Rectal smooth muscle tissue (tissue), 1 donor: Measurements from ENCODE around the gene PCDHGB5.
"Not testable (repeated sequence)": the region's sequence is repeated elsewhere in the genome, so short reads cannot be mapped to it uniquely, and the experiment has no call there.

Experiments used
- H3K27ac ChIP-seq: one replicate; pipeline ENCODE4 v1.7.0; 2013; ENCODE audit warnings: low read depth, low read length, inconsistent platforms
- H3K27me3 ChIP-seq: one replicate; pipeline ENCODE4 v1.7.0; 2013; ENCODE audit warnings: low read length; ENCODE audit not compliant: control insufficient read depth, insufficient read depth
- H3K36me3 ChIP-seq: one replicate; pipeline ENCODE4 v1.7.0; 2013; ENCODE audit warnings: low read length; ENCODE audit not compliant: control insufficient read depth, insufficient read depth
- H3K4me1 ChIP-seq: one replicate; pipeline ENCODE4 v1.7.0; 2013; ENCODE audit warnings: low read length; ENCODE audit not compliant: control insufficient read depth, insufficient read depth
- H3K4me3 ChIP-seq: one replicate; pipeline ENCODE4 v1.7.0; 2013; ENCODE audit warnings: low read length
- H3K9ac ChIP-seq: one replicate; pipeline ENCODE4 v1.7.0; 2013; ENCODE audit warnings: low read length

The PCDHGB5 gene

DNA sequence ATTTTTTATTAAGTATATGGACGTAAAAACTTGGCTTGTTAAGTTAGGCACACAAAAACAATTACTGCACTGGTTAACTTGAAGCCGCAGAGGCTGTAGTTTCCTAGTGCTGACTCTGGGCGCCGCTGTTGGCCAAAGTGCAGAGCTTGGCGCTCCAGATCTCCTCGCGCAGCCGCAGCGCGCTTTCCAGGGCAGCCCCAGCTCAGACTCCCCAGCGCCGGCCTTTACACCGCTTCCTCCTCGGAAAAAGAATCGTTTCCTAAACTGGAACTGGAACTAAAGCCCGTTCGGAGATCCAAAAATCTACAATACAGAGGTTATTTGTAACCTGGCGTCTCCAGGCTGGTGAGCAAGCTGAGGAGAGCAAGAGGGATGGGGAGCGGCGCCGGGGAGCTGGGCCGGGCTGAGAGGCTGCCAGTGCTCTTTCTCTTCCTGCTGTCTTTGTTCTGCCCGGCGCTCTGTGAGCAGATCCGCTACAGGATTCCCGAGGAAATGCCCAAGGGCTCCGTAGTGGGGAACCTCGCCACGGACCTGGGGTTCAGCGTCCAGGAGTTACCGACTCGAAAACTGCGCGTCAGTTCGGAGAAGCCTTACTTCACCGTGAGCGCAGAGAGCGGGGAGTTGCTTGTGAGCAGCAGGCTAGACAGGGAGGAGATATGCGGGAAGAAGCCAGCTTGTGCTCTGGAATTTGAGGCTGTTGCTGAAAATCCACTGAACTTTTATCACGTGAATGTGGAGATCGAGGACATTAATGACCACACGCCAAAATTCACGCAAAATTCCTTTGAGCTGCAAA lies at the start of gene PCDHGB5:
Gene PCDHGB5 (plus strand): TSS at position 192 of the 796 bp plus-strand sequence. CDS start 181 bp downstream, at position 373.
- not testable (repeated sequence) for H3K27me3 ChIP-seq

DNA sequence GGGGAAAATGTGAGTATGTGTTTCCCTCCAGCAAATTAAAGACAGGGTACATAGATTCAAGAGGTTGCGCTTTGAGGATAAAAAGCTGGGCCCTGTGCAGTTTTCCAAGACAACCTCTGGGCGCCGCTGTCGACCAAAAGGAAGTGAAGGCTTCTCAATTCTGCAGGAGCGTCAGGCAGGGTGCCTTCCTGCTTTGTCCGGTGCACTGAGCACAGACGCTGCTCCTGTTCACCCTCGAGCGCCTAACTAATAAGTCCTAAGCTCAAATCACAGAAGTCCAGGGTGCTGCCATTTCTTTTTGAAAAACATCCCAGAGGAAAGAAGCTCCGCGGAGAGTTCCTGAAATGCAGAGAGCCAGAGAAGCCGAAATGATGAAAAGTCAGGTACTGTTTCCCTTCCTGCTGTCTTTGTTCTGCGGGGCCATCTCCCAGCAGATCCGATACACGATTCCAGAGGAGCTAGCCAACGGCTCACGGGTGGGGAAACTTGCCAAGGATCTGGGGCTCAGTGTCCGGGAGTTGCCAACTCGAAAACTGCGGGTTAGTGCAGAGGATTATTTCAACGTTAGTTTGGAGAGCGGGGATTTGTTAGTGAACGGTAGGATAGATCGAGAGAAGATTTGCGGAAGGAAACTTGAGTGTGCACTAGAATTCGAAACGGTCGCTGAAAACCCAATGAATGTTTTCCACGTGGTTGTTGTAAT lies 47.7 kb upstream of the PCDHGB5 start, which contains the start of gene PCDHGB1:
Gene PCDHGB1 (plus strand): TSS at position 183 of the 703 bp plus-strand sequence. CDS start 162 bp downstream, at position 345.
- H3K4me3 ChIP-seq: peak within 1 kb of the TSS; percentile 52
- no peak within 1 kb of the TSS for H3K9ac ChIP-seq
- H3K4me1 ChIP-seq: no peaks in the 10 kb centered on the region
- H3K36me3 ChIP-seq: no peaks in the 10 kb centered on the region
- no peak within 1 kb of the TSS for H3K27ac ChIP-seq
- no peaks in the 10 kb centered on the region for H3K27me3 ChIP-seq

More for the DNA sequence above, at the start of gene PCDHGB5:
- not testable (repeated sequence) for H3K9ac ChIP-seq, H3K4me1 ChIP-seq, H3K27ac ChIP-seq, H3K36me3 ChIP-seq
- peak within 1 kb of the TSS; percentile 27 for H3K4me3 ChIP-seq

DNA sequence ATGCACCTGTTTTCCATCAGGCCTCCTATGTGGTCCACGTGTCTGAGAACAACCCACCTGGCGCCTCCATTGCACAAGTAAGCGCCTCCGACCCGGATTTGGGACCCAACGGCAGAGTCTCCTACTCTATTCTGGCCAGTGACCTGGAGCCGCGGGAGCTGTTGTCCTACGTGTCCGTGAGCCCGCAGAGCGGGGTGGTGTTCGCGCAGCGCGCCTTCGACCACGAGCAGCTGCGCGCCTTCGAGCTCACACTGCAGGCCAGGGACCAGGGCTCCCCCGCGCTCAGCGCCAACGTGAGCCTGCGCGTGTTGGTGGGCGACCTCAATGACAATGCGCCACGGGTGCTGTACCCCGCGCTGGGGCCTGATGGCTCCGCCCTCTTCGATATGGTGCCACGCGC lies 46.2 kb upstream of the PCDHGB5 start:
- Histone ChIP-seq H3K27me3 (no peaks in the 10 kb centered on the region), H3K9ac (no peak overlapping the region), H3K4me1 (no peaks in the 10 kb centered on the region), H3K27ac (no peak overlapping the region), H3K4me3 (no peak overlapping the region), H3K36me3 (no peaks in the 10 kb centered on the region)

DNA sequence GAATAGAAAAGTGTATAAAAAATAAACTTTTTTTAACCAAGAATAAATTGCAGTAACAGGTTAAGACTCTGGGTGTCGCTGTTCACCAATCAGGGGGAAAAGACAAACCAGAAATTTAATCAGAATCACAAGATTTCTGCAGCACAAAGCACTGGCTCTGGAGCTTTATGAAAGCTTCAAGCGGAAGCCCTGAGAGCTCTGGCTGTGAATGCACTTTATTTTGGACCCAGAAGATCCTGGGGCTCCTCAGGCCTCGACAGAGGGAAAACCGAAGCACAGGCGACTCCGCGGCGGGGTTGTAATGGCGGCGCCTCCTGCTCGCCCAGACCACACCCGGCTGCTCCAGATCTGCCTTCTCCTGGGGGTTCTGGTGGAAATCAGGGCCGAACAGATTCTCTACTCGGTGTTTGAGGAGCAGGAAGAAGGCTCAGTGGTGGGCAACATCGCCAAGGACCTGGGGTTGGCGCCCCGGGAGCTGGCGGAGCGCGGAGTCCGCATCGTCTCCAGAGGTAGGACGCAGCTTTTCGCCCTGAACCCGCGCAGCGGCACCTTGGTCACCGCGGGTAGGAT lies 42.8 kb upstream of the PCDHGB5 start, which contains the start of gene PCDHGA4:
Gene PCDHGA4 (plus strand): TSS at position 122 of the 570 bp plus-strand sequence. CDS start 87 bp downstream, at position 209.
- Histone ChIP-seq H3K4me1 (no peaks in the 10 kb centered on the region), H3K36me3 (no peaks in the 10 kb centered on the region), H3K27me3 (no peaks in the 10 kb centered on the region), H3K9ac (no peak within 1 kb of the TSS), H3K27ac (no peak within 1 kb of the TSS), H3K4me3 (peak within 1 kb of the TSS; percentile 29)

DNA sequence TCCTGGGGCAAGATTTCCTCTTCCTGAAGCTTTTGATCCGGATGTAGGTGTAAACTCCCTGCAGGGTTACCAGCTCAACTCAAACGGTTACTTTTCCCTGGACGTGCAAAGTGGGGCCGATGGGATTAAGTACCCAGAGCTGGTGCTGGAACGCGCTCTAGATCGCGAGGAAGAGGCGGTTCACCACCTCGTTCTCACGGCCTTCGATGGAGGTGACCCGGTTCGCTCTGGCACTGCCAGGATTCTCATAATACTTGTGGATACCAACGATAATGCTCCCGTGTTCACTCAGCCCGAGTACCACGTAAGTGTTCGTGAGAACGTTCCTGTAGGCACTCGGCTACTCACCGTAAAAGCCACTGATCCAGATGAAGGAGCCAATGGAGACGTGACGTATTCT lies 42.1 kb upstream of the PCDHGB5 start:
- H3K27ac ChIP-seq: no peak overlapping the region
- H3K36me3 ChIP-seq: no peaks in the 10 kb centered on the region
- no peaks in the 10 kb centered on the region for H3K27me3 ChIP-seq
- peak overlapping the region; percentile 29 for H3K4me3 ChIP-seq
- H3K4me1 ChIP-seq: no peaks in the 10 kb centered on the region
- no peak overlapping the region for H3K9ac ChIP-seq

DNA sequence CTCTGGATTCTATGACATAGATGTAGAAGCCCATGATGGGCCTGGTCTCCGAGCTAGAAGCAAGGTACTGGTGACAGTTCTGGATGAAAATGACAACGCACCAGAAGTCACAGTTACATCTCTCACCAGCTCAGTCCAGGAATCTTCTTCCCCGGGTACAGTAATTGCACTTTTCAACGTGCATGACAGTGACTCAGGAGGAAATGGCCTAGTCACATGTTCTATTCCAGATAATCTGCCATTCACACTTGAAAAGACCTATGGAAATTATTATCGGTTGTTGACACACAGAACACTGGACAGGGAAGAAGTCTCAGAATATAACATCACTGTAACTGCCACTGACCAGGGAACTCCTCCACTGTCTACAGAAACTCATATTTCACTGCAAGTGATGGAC lies 41.6 kb upstream of the PCDHGB5 start:
- H3K4me3 ChIP-seq: no peak overlapping the region
- H3K9ac ChIP-seq: no peak overlapping the region
- H3K4me1 ChIP-seq: no peaks in the 10 kb centered on the region
- no peak overlapping the region for H3K27ac ChIP-seq
- no peaks in the 10 kb centered on the region for H3K36me3 ChIP-seq
- no peaks in the 10 kb centered on the region for H3K27me3 ChIP-seq

DNA sequence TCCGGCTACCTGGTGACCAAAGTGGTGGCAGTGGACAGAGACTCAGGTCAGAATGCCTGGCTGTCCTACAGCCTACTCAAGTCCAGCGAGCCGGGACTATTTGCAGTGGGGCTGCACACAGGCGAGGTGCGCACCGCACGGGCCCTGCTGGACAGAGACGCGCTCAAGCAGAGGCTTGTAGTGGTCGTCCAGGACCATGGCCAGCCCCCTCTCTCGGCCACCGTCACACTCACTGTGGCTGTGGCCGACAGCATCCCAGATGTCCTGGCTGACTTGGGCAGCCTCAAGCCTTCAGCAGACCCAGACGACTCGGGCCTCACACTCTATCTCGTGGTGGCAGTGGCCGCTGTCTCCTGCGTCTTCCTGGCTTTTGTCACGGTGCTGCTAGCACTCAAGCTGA lies 40.8 kb upstream of the PCDHGB5 start:
- Histone ChIP-seq H3K9ac (no peak overlapping the region), H3K4me1 (no peaks in the 10 kb centered on the region), H3K4me3 (no peak overlapping the region), H3K36me3 (no peaks in the 10 kb centered on the region), H3K27me3 (no peaks in the 10 kb centered on the region), H3K27ac (no peak overlapping the region)

DNA sequence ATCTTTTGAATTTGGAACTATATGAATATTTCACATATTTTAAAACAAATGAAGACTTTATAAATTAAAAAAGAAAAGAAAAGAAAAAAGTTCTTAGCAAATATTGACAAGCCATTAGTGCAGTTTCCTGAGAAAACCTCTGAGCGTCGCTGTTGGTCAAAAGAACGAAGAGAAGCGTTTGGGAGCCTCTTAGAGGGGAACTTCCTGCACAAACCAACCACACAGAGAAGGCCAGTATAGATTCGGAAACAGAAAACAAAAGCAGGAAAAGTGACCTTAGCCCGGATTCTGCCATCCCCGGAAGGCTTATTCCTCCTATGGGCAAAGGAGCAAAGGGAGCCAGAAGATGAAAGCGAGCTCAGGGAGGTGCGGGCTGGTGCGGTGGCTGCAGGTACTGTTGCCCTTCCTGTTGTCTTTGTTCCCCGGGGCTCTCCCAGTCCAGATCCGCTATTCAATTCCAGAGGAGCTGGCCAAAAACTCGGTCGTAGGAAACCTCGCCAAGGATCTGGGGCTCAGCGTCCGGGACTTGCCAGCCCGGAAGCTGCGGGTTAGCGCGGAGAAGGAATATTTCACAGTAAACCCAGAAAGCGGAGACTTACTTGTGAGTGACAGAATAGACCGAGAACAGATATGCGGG lies 37.8 kb upstream of the PCDHGB5 start, which contains the start of gene PCDHGB2:
Gene PCDHGB2 (plus strand): TSS at position 205 of the 637 bp plus-strand sequence. CDS start 142 bp downstream, at position 347.
- H3K4me1 ChIP-seq: no peaks in the 10 kb centered on the region

DNA sequence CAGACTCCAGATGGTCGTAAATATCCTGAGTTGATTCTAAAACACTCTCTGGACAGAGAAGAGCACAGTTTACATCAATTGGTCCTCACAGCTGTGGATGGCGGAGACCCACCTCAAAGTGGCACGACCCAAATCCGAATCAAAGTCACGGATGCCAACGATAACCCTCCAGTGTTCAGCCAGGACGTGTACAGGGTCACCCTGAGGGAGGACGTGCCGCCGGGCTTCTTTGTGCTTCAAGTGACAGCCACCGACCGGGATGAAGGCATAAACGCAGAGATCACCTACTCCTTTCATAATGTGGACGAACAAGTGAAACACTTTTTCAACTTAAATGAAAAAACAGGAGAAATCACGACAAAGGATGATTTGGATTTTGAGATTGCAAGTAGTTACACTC lies 37.1 kb upstream of the PCDHGB5 start:
- no peak overlapping the region for H3K4me3 ChIP-seq
- no peaks in the 10 kb centered on the region for H3K4me1 ChIP-seq
- H3K9ac ChIP-seq: no peak overlapping the region
- no peaks in the 10 kb centered on the region for H3K27me3 ChIP-seq
- no peak overlapping the region for H3K27ac ChIP-seq
- no peaks in the 10 kb centered on the region for H3K36me3 ChIP-seq

More for the DNA sequence above, 37.8 kb upstream of the PCDHGB5 start, which contains the start of gene PCDHGB2:
- Histone ChIP-seq H3K4me3 (peak within 1 kb of the TSS; percentile 60), H3K27me3 (no peaks in the 10 kb centered on the region), H3K27ac (no peak within 1 kb of the TSS), H3K9ac (no peak within 1 kb of the TSS), H3K36me3 (no peaks in the 10 kb centered on the region)

DNA sequence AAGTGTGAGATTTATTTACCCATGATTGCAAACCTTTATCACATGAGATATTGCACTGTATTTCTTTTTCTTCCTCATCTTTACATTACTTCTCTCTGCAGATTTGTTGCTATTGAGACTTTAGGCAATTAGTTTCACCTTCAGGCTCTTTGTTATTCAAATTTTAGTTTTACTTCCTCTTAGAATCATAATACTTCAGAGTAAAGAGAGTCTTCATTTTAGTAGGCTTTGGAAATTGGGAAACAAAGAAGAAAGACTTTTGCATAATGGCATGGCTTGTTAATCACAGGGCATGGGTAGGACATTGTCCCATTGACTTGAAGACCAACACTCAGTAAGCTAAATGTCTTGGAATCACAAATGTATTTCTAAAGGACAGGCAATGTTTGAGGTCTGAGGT lies 35.0 kb upstream of the PCDHGB5 start:
- Histone ChIP-seq H3K9ac (no peak overlapping the region), H3K36me3 (no peaks in the 10 kb centered on the region), H3K27me3 (no peaks in the 10 kb centered on the region), H3K27ac (no peak overlapping the region), H3K4me3 (no peak overlapping the region), H3K4me1 (no peaks in the 10 kb centered on the region)

DNA sequence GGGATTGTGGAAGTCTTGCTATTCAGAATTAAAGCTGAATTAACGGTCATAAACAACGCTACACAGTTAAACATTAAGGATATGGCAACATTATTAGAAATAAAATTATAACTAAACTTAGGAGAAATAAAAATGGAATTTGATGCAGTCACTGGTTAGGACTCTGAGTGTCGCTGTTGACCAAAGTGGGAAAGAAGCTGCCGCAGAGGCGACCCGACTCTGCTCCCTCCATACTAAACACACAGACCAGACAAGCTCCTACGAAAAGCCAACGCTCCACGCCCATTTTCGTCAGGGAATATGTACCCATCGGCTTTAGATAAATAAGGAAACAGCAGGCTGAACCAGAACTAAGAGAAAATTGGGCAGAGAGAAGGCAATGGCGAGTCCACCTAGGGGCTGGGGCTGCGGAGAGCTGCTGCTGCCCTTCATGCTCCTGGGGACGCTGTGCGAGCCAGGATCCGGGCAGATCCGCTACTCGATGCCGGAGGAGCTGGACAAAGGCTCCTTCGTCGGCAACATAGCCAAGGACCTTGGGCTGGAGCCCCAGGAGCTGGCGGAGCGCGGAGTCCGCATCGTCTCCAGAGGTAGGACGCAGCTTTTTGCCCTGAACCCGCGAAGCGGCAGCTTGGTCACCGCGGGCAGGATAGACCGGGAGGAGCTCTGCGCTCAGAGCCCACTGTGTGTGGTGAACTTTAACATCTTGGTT lies 33.6 kb upstream of the PCDHGB5 start, which contains the start of gene PCDHGA5:
Gene PCDHGA5 (plus strand): TSS at position 211 of the 709 bp plus-strand sequence. CDS start 169 bp downstream, at position 380.
- Histone ChIP-seq H3K4me3 (no peak within 1 kb of the TSS), H3K27ac (no peak within 1 kb of the TSS), H3K9ac (no peak within 1 kb of the TSS)

More for the DNA sequence above, 33.6 kb upstream of the PCDHGB5 start, which contains the start of gene PCDHGA5:
- H3K4me1 ChIP-seq: no peaks in the 10 kb centered on the region
- no peaks in the 10 kb centered on the region for H3K36me3 ChIP-seq
- H3K27me3 ChIP-seq: no peaks in the 10 kb centered on the region
